GM10248 (cell line): ENCODE data around the gene XK.

Experiments
- CTCF ChIA-PET: fragments of 300-600 bp; sonication (Branson Sonifier 250); formaldehyde crosslinking; extraction: SDS; loops from one replicate; lab custom pipeline; 2021; ENCODE audit warnings: antibody characterized with exemption; lab: Yijun Ruan, JAX
- POLR2A ChIA-PET: fragments of 350-650 bp; sonication (Branson Sonifier 250); formaldehyde crosslinking; extraction: SDS; loops from one replicate; lab custom pipeline; 2020; ENCODE audit warnings: antibody characterized with exemption; lab: Yijun Ruan, JAX
- DNase-seq: peaks from one replicate; pipeline ENCODE4 v3.0.0; 2012; ENCODE audit errors: extremely low spot score
- CTCF ChIP-seq: IDR thresholded peaks from 2 replicates; pipeline ENCODE4 v1.5.1; 2012; ENCODE audit warnings: mild to moderate bottlenecking, low read depth; ENCODE audit errors: extremely low read depth, missing control alignments, control extremely low read depth

XK gene

DNA sequence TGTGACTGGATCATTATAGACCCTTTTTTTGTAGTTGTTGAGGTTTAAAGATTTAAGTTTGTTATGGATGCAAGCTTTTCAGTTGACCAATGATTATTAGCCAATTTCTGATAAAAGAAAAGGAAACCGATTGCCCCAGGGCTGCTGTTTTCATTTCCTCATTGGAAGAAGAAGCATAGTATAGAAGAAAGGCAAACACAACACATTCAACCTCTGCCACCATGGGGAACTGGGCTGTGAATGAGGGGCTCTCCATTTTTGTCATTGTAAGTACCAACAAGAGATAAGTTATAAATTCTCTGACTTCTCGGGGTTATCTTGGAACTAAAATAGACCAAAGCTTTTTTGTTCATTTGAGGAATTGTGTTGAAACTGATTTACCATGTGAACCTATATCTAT is 94.3 kb downstream of the XK start, which contains the start of gene CYBB:
Gene CYBB, plus strand, starts transcription at position 203 of the 400 bp plus-strand sequence. Its CDS starts 19 bp downstream, at position 222.
- POLR2A ChIA-PET = no interaction called here
- CTCF ChIA-PET = interaction anchor here (1.1 to 3.6 kb wide), 3 partner anchors 11 to 34 kb away, joined by 3 to 25 read pairs (median 4); no protein-coding TSS in a partner anchor

GRCh38 chrX:37781081-37781480 is 95.5 kb downstream of the XK start:
- no peak for TF ChIP-seq CTCF
- POLR2A ChIA-PET = no interaction called here
- DNase-seq = no peak
- CTCF ChIA-PET = interaction anchor here (1.6 to 3.6 kb wide), 2 partner anchors 35 to 44 kb away, joined by 10 to 25 read pairs; no protein-coding TSS in a partner anchor

More for the DNA sequence above, 94.3 kb downstream of the XK start, which contains the start of gene CYBB:
- DNase-seq = no peak
- no peak for TF ChIP-seq CTCF
